SH-SY5Y (cell line): ENCODE results near the gene PREX1.

Experiments used
- GATA2 ChIP-seq: IDR thresholded peaks from 2 replicates; pipeline ENCODE4 v1.6.1; 2011; ENCODE audit warnings: mild to moderate bottlenecking, low read depth, low read length
- GATA3 ChIP-seq: IDR thresholded peaks from 2 replicates; pipeline ENCODE4 v1.6.1; 2011; ENCODE audit warnings: low read depth, mild to moderate bottlenecking, low read length, moderate library complexity

- TF ChIP-seq GATA2 (no peak), GATA3 (no peak)
These were observed 169.7 kb downstream of the PREX1 start for GRCh38 chr20:48658198-48658476.
